HEK293 (cell line): ENCODE data around the gene TEKT5.

Experiments
- ZNF175 ChIP-seq: fragments of 450-650 bp; formaldehyde crosslinking; IDR thresholded peaks from 2 replicates; pipeline ENCODE4 v1.5.1; 2016; ENCODE audit warnings: missing biosample characterization, missing genetic modification characterization
- ZNF623 ChIP-seq: fragments of 450-650 bp; formaldehyde crosslinking; IDR thresholded peaks from 2 replicates; pipeline ENCODE4 v1.5.1; 2016; ENCODE audit warnings: missing biosample characterization, missing genetic modification characterization
- TF ChIP-seq, protein P1 (sequence below): fragments of 450-650 bp; formaldehyde crosslinking; IDR thresholded peaks from 2 replicates; pipeline ENCODE4 v1.5.1; 2016; ENCODE audit warnings: missing biosample characterization, missing genetic modification characterization
- TF ChIP-seq, protein P2 (sequence below): fragments of 450-650 bp; formaldehyde crosslinking; conservative IDR thresholded peaks from 2 replicates; pipeline ENCODE4 v1.5.1; 2016; ENCODE audit warnings: low read depth, missing biosample characterization, missing genetic modification characterization
- TF ChIP-seq, protein P3 (sequence below): fragments of 450-650 bp; formaldehyde crosslinking; IDR thresholded peaks from 2 replicates; pipeline ENCODE4 v1.5.1; 2017; ENCODE audit warnings: missing biosample characterization, missing genetic modification characterization

DNA sequence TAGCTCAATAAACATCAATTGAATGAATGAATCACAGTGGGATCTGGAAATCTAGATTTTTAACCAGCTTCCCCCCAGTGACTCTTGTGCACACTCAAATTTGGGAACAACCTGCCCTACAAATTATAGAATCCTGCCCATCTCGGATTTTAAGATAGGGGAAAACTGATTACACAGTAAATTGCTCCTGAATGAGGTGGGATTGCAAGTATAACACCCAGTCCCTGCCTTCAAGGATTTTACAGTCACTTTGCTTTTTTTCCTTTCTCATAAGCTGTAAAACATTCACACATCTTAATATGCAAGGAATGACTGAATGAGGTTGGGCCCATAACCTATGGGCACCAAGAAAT, 48.5 kb downstream of the TEKT5 start:
- no peak for TF ChIP-seq ZNF175 (tag by site-specific recombination)
- TF ChIP-seq, protein P1, sequence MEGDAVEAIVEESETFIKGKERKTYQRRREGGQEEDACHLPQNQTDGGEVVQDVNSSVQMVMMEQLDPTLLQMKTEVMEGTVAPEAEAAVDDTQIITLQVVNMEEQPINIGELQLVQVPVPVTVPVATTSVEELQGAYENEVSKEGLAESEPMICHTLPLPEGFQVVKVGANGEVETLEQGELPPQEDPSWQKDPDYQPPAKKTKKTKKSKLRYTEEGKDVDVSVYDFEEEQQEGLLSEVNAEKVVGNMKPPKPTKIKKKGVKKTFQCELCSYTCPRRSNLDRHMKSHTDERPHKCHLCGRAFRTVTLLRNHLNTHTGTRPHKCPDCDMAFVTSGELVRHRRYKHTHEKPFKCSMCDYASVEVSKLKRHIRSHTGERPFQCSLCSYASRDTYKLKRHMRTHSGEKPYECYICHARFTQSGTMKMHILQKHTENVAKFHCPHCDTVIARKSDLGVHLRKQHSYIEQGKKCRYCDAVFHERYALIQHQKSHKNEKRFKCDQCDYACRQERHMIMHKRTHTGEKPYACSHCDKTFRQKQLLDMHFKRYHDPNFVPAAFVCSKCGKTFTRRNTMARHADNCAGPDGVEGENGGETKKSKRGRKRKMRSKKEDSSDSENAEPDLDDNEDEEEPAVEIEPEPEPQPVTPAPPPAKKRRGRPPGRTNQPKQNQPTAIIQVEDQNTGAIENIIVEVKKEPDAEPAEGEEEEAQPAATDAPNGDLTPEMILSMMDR (tag by site-specific recombination): no peak
- TF ChIP-seq, protein P2, sequence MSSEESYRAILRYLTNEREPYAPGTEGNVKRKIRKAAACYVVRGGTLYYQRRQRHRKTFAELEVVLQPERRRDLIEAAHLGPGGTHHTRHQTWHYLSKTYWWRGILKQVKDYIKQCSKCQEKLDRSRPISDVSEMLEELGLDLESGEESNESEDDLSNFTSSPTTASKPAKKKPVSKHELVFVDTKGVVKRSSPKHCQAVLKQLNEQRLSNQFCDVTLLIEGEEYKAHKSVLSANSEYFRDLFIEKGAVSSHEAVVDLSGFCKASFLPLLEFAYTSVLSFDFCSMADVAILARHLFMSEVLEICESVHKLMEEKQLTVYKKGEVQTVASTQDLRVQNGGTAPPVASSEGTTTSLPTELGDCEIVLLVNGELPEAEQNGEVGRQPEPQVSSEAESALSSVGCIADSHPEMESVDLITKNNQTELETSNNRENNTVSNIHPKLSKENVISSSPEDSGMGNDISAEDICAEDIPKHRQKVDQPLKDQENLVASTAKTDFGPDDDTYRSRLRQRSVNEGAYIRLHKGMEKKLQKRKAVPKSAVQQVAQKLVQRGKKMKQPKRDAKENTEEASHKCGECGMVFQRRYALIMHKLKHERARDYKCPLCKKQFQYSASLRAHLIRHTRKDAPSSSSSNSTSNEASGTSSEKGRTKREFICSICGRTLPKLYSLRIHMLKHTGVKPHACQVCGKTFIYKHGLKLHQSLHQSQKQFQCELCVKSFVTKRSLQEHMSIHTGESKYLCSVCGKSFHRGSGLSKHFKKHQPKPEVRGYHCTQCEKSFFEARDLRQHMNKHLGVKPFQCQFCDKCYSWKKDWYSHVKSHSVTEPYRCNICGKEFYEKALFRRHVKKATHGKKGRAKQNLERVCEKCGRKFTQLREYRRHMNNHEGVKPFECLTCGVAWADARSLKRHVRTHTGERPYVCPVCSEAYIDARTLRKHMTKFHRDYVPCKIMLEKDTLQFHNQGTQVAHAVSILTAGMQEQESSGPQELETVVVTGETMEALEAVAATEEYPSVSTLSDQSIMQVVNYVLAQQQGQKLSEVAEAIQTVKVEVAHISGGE (tag by site-specific recombination): no peak
- no peak for TF ChIP-seq ZNF623
- TF ChIP-seq, protein P3, sequence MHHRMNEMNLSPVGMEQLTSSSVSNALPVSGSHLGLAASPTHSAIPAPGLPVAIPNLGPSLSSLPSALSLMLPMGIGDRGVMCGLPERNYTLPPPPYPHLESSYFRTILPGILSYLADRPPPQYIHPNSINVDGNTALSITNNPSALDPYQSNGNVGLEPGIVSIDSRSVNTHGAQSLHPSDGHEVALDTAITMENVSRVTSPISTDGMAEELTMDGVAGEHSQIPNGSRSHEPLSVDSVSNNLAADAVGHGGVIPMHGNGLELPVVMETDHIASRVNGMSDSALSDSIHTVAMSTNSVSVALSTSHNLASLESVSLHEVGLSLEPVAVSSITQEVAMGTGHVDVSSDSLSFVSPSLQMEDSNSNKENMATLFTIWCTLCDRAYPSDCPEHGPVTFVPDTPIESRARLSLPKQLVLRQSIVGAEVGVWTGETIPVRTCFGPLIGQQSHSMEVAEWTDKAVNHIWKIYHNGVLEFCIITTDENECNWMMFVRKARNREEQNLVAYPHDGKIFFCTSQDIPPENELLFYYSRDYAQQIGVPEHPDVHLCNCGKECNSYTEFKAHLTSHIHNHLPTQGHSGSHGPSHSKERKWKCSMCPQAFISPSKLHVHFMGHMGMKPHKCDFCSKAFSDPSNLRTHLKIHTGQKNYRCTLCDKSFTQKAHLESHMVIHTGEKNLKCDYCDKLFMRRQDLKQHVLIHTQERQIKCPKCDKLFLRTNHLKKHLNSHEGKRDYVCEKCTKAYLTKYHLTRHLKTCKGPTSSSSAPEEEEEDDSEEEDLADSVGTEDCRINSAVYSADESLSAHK (tag by site-specific recombination): no peak
